GM12892 (cell line): Measurements from ENCODE around the gene CRIP2.

Experiments used
- POLR2A ChIP-seq: IDR thresholded peaks from 2 replicates; pipeline ENCODE4 v1.6.1; 2011; ENCODE audit warnings: low read depth, low read length, control low read depth
- TAF1 ChIP-seq: IDR thresholded peaks from 2 replicates; pipeline ENCODE4 v1.6.1; 2011; ENCODE audit warnings: low read depth, mild to moderate bottlenecking, control low read depth, low read length, borderline replicate concordance

- TF ChIP-seq POLR2A = no peak
- no peak for TF ChIP-seq TAF1
Measured at GRCh38 chr14:105501504-105502291, 27.1 kb downstream of the CRIP2 start.
